Neural progenitor cell (in vitro differentiated cells): Measurements from ENCODE around the gene UBAP2L. TPM values are rescaled to one million over a fixed set of nuclear protein-coding genes. Genes with fewer than 3 reads are reported as not detected.

Experiments used
- DNase-seq: peaks from one replicate; pipeline ENCODE4 v3.0.0-alpha.2; 2016; ENCODE audit warnings: low spot score
- H2AFZ ChIP-seq: fragments of 200-600 bp; sonication (generic); replicated peaks from 2 replicates; pipeline ENCODE4 v1.6.1; 2016; ENCODE audit warnings: antibody characterized with exemption
- H3F3A ChIP-seq: fragments of 200-600 bp; sonication (generic); 2 replicates; pipeline ENCODE4 v1.6.1; 2016; ENCODE audit warnings: antibody characterized with exemption, low read depth
- H3K27ac ChIP-seq: fragments of 200-600 bp; sonication (generic); 2 replicates; pipeline ENCODE4 v1.5.1; 2016; ENCODE audit warnings: mild to moderate bottlenecking
- H3K27me3 ChIP-seq: fragments of 200-600 bp; sonication (generic); 2 replicates; pipeline ENCODE4 v1.6.1; 2016; ENCODE audit warnings: mild to moderate bottlenecking, moderate library complexity
- H3K36me3 ChIP-seq: fragments of 200-600 bp; sonication (generic); 2 replicates; pipeline ENCODE4 v1.5.1; 2016
- H3K4me1 ChIP-seq: fragments of 200-600 bp; sonication (generic); 2 replicates; pipeline ENCODE4 v1.6.1; 2016; ENCODE audit warnings: mixed run types
- H3K4me2 ChIP-seq: fragments of 200-600 bp; sonication (generic); 2 replicates; pipeline ENCODE4 v1.6.1; 2016
- H3K4me3 ChIP-seq: fragments of 200-600 bp; sonication (generic); 2 replicates; pipeline ENCODE4 v1.5.1; 2016
- H3K79me2 ChIP-seq: fragments of 200-600 bp; sonication (generic); 2 replicates; pipeline ENCODE4 v1.6.1; 2016; ENCODE audit warnings: low read depth
- H3K9ac ChIP-seq: fragments of 200-600 bp; sonication (generic); 2 replicates; pipeline ENCODE4 v1.6.1; 2016
- H3K9me3 ChIP-seq: fragments of 200-600 bp; sonication (generic); 2 replicates; pipeline ENCODE4 v1.5.1; 2016; ENCODE audit warnings: low read depth
- H4K20me1 ChIP-seq: fragments of 200-600 bp; sonication (generic); 2 replicates; pipeline ENCODE4 v1.6.1; 2016; ENCODE audit warnings: low read depth
- H3K27ac Mint-ChIP-seq: 3 replicates; pipeline ENCODE4 v1.8.0; 2021; ENCODE audit warnings: mixed read lengths
- H3K27me3 Mint-ChIP-seq: 2 replicates; pipeline ENCODE4 v1.8.0; 2022; ENCODE audit warnings: low read depth, mild to moderate bottlenecking, inconsistent platforms, moderate library complexity, mixed read lengths; ENCODE audit not compliant: insufficient read depth
- H3K36me3 Mint-ChIP-seq: 3 replicates; pipeline ENCODE4 v1.8.0; 2021; ENCODE audit warnings: mixed read lengths
- H3K4me1 Mint-ChIP-seq: 3 replicates; pipeline ENCODE4 v1.8.0; 2021; ENCODE audit warnings: mixed read lengths
- H3K4me3 Mint-ChIP-seq: 3 replicates; pipeline ENCODE4 v1.8.0; 2021; ENCODE audit warnings: mild to moderate bottlenecking, moderate library complexity, mixed read lengths
- H3K9me3 Mint-ChIP-seq: 3 replicates; pipeline ENCODE4 v1.8.0; 2020; ENCODE audit warnings: mixed read lengths
- EZH2 ChIP-seq: fragments of 200-600 bp; sonication (generic); IDR thresholded peaks from 2 replicates; pipeline ENCODE4 v1.6.1; 2017; ENCODE audit warnings: antibody characterized with exemption, mild to moderate bottlenecking, moderate library complexity
- EZH2phosphoT487 ChIP-seq: fragments of 200-600 bp; sonication (generic); IDR thresholded peaks from 2 replicates; pipeline ENCODE4 v1.6.1; 2017; ENCODE audit warnings: antibody characterized with exemption
- total RNA-seq: library from RNA; depleted of rRNA; stranded (reverse); fragments of >200 nt; gene quantifications from 2 replicates; pipeline ENCODE4 v1.2.3, GENCODE V29; 2015; ENCODE audit warnings: low replicate concordance
- TF ChIP-seq, protein P1 (sequence below): fragments of 200-600 bp; sonication (generic); IDR thresholded peaks from 2 replicates; pipeline ENCODE4 v1.5.1; 2017; ENCODE audit warnings: antibody characterized with exemption, mild to moderate bottlenecking

The UBAP2L gene
- total RNA-seq, 1 donor from 2014 or later = 148 TPM

DNA sequence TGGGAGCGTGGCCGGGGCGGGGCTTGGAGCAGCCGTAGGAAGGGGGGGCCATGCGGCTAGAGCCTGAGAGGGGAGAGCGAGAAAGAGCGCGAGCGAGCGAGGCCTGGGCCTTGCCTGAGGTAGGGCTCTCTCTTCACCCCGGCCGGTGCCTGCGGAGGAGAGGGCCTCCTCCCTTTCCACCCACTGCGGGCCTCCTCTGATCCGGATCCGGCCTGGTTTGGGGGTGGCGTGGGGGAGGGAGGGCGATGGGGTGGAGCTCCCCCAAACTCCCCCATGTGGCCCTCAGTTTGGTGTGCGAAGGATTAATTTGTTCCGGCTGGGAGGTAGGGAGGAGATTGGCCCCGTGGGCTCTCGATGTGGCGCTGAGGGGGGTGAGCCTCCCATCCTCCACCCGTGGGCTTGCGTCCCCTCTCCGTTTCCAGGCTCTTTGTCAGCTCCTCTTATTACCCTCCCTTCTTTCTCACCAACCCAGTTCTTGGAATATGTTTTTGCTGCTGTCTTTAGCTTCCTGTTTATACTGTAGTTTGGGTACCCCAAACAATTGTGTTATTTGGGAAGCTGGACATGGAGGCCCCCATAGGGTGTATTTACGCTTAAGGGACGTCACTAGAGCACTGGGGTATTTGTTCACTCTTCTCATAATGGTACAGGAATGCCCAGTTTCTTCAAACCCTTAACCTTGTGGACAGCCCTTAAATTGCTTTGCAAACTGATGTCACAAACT is 685 bp downstream of the UBAP2L start:
- Histone ChIP-seq H3K4me3 (peak overlapping the region; percentile 84), H3K27ac (peak overlapping the region; percentile 84), H3K9me3 (no peaks in the 10 kb centered on the region), H3K27me3 (no peaks in the 10 kb centered on the region), H3K9ac (peak overlapping the region; percentile 98), H3K4me2 (peak overlapping the region; percentile 88), H2AFZ (no peak overlapping the region), H3K79me2 (peaks cover 96% of the 10 kb centered on the region), H3K4me1 (peaks cover 30% of the 10 kb centered on the region), H4K20me1 (peaks cover 46% of the 10 kb centered on the region), H3K36me3 (peaks cover 26% of the 10 kb centered on the region), H3F3A (peaks cover 6% of the 10 kb centered on the region)
- Mint-ChIP-seq H3K27ac (peak overlapping the region; percentile 98), H3K4me1 (peaks cover 35% of the 10 kb centered on the region), H3K9me3 (no peaks in the 10 kb centered on the region), H3K27me3 (peaks cover 4% of the 10 kb centered on the region), H3K4me3 (peak overlapping the region; percentile 95), H3K36me3 (peaks cover 35% of the 10 kb centered on the region)
- peak; percentile 75 for DNase-seq
- no peak for TF ChIP-seq EZH2
- no peak for TF ChIP-seq EZH2phosphoT487
- TF ChIP-seq, protein P1, sequence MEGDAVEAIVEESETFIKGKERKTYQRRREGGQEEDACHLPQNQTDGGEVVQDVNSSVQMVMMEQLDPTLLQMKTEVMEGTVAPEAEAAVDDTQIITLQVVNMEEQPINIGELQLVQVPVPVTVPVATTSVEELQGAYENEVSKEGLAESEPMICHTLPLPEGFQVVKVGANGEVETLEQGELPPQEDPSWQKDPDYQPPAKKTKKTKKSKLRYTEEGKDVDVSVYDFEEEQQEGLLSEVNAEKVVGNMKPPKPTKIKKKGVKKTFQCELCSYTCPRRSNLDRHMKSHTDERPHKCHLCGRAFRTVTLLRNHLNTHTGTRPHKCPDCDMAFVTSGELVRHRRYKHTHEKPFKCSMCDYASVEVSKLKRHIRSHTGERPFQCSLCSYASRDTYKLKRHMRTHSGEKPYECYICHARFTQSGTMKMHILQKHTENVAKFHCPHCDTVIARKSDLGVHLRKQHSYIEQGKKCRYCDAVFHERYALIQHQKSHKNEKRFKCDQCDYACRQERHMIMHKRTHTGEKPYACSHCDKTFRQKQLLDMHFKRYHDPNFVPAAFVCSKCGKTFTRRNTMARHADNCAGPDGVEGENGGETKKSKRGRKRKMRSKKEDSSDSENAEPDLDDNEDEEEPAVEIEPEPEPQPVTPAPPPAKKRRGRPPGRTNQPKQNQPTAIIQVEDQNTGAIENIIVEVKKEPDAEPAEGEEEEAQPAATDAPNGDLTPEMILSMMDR = no peak

DNA sequence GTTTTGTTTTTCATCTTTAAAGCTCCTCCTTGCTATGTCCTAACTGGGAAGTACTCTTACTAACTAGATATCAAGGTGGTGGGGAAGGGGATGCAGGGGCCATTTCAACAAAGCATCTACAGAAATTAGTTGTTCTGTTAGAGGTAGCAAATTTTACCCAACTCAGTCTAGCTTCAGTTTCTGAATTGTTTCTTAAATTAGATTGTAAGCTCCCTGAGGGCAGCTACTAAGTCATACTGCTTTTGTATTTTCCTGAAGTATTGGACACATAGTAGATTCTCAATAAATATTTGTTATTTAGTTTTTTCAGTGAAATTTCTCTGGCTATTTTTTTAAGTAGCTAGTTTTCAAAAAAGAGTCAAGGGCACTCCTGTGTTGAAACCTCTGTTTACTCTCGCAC is 1.8 kb downstream of the UBAP2L start:
- peaks cover 24% of the 10 kb centered on the region for H3K36me3 ChIP-seq
- H3K4me2 ChIP-seq = peak overlapping the region; percentile 88
- H3K27me3 ChIP-seq = no peaks in the 10 kb centered on the region
- no peaks in the 10 kb centered on the region for H3K9me3 Mint-ChIP-seq
- H3K4me3 Mint-ChIP-seq = peak overlapping the region; percentile 95
- TF ChIP-seq EZH2phosphoT487 (no peak), EZH2 (no peak)
- TF ChIP-seq, protein P1 = no peak
- H3K4me1 ChIP-seq = peaks cover 30% of the 10 kb centered on the region
- no peak overlapping the region for H2AFZ ChIP-seq
- H3K9me3 ChIP-seq = no peaks in the 10 kb centered on the region
- H3K27me3 Mint-ChIP-seq = peaks cover 2% of the 10 kb centered on the region
- peaks cover 36% of the 10 kb centered on the region for H3K36me3 Mint-ChIP-seq
- peaks cover 96% of the 10 kb centered on the region for H3K79me2 ChIP-seq
- H3K9ac ChIP-seq = peak overlapping the region; percentile 98
- peaks cover 53% of the 10 kb centered on the region for H4K20me1 ChIP-seq
- peaks cover 6% of the 10 kb centered on the region for H3F3A ChIP-seq
- no peak overlapping the region for H3K27ac Mint-ChIP-seq
- H3K27ac ChIP-seq = no peak overlapping the region
- no peak for DNase-seq
- peak overlapping the region; percentile 84 for H3K4me3 ChIP-seq
- peaks cover 35% of the 10 kb centered on the region for H3K4me1 Mint-ChIP-seq

DNA sequence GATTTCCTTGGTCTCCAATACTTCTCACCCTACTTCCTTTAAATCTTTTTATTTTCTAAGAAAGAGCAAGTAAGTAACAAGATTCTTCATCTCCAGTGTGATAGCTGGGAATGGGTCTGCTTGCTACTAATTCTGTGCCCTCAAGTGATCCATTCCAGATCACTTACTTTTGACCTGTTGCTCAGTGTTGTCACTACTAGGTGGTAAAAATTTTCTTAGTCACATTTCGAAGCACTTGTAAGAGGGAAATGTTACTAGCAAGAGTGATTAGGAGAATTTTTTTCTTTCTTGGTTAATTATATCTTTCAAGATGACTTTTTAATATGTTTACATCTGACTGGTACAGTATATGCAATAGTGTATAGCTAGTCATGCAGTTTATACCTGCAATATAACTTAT is 2.2 kb downstream of the UBAP2L start:
- H3K27ac Mint-ChIP-seq = no peak overlapping the region
- Histone ChIP-seq H2AFZ (no peak overlapping the region), H3K9me3 (no peaks in the 10 kb centered on the region), H3K79me2 (peaks cover 96% of the 10 kb centered on the region), H3K36me3 (peaks cover 20% of the 10 kb centered on the region), H3K4me3 (peak overlapping the region; percentile 84), H3K4me2 (peak overlapping the region; percentile 88), H3K27me3 (no peaks in the 10 kb centered on the region), H3K27ac (no peak overlapping the region), H3K4me1 (peaks cover 29% of the 10 kb centered on the region), H4K20me1 (peaks cover 56% of the 10 kb centered on the region), H3F3A (peaks cover 6% of the 10 kb centered on the region), H3K9ac (no peak overlapping the region)
- peak overlapping the region; percentile 69 for H3K4me3 Mint-ChIP-seq
- H3K27me3 Mint-ChIP-seq = peaks cover 2% of the 10 kb centered on the region
- H3K9me3 Mint-ChIP-seq = no peaks in the 10 kb centered on the region
- peaks cover 33% of the 10 kb centered on the region for H3K4me1 Mint-ChIP-seq
- TF ChIP-seq, protein P1 = no peak
- TF ChIP-seq EZH2phosphoT487 (no peak), EZH2 (no peak)
- H3K36me3 Mint-ChIP-seq = peaks cover 36% of the 10 kb centered on the region
- DNase-seq = no peak
